Liver (tissue), 3 donors: ENCODE results near the gene ATXN7L1.

ENCODE experiments used
- EGR1 ChIP-seq, 2 donors: IDR thresholded peaks; 2 replicates each; pipeline ENCODE4 v1.6.1; 2016 to 2018; ENCODE audit warnings: antibody characterized with exemption in 2 of 2, low read depth in 2 of 2
- FOXA2 ChIP-seq: IDR thresholded peaks from 2 replicates; pipeline ENCODE4 v1.6.1; 2016; ENCODE audit warnings: antibody characterized with exemption
- GABPA ChIP-seq, 2 donors: IDR thresholded peaks in 1 of 2; conservative IDR thresholded peaks in 1 of 2; 2 replicates each; pipeline ENCODE4 v1.6.1; 2016; ENCODE audit warnings: antibody characterized with exemption in 2 of 2, mild to moderate bottlenecking in 1 of 2, moderate library complexity in 1 of 2
- JUND ChIP-seq, 2 donors: IDR thresholded peaks; 2 replicates each; pipeline ENCODE4 v1.6.1; 2016; ENCODE audit warnings: antibody characterized with exemption in 2 of 2
- NR2F2 ChIP-seq: IDR thresholded peaks from 2 replicates; pipeline ENCODE4 v1.6.1; 2016; ENCODE audit warnings: antibody characterized with exemption
- RXRA ChIP-seq, 2 donors: IDR thresholded peaks; 2 replicates each; pipeline ENCODE4 v1.6.1; 2017 to 2018; ENCODE audit warnings: antibody characterized with exemption in 2 of 2, mild to moderate bottlenecking in 1 of 2
- SP1 ChIP-seq: IDR thresholded peaks from 2 replicates; pipeline ENCODE4 v1.6.1; 2018; ENCODE audit warnings: antibody characterized with exemption, mild to moderate bottlenecking
- YY1 ChIP-seq: IDR thresholded peaks from 2 replicates; pipeline ENCODE4 v1.6.1; 2016; ENCODE audit warnings: antibody characterized with exemption, mild to moderate bottlenecking
- TF ChIP-seq, protein P1 (sequence below): fragments of 150-350 bp; IDR thresholded peaks from 2 replicates; pipeline ENCODE4 v1.5.1; 2017; ENCODE audit warnings: improper control_type of control experiment, low read depth, low read length; ENCODE audit not compliant: missing input control
- TF ChIP-seq, protein P2 (sequence below): IDR thresholded peaks from 2 replicates; pipeline ENCODE4 v1.6.1; 2016; ENCODE audit warnings: antibody characterized with exemption
- TF ChIP-seq, protein P3 (sequence below): IDR thresholded peaks from 2 replicates; pipeline ENCODE4 v1.6.1; 2016; ENCODE audit warnings: antibody characterized with exemption, mild to moderate bottlenecking
- donor health status: healthy.
- donor health status: healthy.

DNA sequence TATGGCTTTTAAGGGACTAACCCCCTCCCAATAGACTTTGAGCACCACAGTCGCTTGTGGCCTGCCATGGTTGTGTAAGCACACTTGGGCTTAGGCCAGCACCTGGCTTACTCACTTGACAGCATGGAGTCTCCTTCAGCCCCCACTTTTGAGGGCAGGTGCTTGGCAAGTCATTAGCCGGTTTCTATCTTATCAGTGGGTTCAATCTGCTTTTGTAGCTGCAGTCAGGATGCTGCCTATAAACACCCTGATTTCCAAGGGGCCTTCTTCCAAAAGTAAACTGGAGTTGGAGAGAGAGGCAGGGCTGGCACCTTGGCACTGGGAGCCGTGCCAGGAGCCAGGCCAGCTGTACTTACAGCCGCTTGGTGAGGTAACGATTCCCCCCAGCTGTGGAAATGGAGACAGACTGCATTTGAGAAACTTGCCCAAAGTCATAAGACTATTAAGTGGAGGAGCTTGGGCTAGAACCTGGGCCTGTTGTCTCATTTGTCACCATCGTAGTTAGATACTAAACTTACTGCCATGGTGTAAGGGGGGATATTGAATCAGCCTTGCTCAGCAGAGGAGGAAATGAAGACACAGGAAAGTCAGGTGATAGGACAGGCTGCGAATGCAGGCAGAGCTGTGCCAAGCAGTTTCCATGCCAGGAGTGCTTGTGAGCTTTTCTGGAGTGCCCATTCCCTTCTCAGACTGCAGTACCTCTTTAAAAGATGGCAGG is 202.9 kb downstream of the ATXN7L1 start:
- TF ChIP-seq, protein P1, sequence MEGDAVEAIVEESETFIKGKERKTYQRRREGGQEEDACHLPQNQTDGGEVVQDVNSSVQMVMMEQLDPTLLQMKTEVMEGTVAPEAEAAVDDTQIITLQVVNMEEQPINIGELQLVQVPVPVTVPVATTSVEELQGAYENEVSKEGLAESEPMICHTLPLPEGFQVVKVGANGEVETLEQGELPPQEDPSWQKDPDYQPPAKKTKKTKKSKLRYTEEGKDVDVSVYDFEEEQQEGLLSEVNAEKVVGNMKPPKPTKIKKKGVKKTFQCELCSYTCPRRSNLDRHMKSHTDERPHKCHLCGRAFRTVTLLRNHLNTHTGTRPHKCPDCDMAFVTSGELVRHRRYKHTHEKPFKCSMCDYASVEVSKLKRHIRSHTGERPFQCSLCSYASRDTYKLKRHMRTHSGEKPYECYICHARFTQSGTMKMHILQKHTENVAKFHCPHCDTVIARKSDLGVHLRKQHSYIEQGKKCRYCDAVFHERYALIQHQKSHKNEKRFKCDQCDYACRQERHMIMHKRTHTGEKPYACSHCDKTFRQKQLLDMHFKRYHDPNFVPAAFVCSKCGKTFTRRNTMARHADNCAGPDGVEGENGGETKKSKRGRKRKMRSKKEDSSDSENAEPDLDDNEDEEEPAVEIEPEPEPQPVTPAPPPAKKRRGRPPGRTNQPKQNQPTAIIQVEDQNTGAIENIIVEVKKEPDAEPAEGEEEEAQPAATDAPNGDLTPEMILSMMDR = no peak
- TF ChIP-seq GABPA (IDR thresholded peaks at IDR 0.05 in 1 of 2, conservative IDR thresholded peaks at IDR 0.05 in 1 of 2) (no peak), JUND (IDR thresholded peaks at IDR 0.05) (peak; percentile 42 to 59), YY1 (peak; percentile 91), FOXA2 (no peak), RXRA (IDR thresholded peaks at IDR 0.05) (peak; percentile 58 to 70), EGR1 (IDR thresholded peaks at IDR 0.05; ENCODE audit: low read depth in 2 of 2) (no peak), NR2F2 (no peak), SP1 (peak; percentile 70)
- TF ChIP-seq, protein P2, sequence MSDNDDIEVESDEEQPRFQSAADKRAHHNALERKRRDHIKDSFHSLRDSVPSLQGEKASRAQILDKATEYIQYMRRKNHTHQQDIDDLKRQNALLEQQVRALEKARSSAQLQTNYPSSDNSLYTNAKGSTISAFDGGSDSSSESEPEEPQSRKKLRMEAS = no peak
- TF ChIP-seq, protein P3, sequence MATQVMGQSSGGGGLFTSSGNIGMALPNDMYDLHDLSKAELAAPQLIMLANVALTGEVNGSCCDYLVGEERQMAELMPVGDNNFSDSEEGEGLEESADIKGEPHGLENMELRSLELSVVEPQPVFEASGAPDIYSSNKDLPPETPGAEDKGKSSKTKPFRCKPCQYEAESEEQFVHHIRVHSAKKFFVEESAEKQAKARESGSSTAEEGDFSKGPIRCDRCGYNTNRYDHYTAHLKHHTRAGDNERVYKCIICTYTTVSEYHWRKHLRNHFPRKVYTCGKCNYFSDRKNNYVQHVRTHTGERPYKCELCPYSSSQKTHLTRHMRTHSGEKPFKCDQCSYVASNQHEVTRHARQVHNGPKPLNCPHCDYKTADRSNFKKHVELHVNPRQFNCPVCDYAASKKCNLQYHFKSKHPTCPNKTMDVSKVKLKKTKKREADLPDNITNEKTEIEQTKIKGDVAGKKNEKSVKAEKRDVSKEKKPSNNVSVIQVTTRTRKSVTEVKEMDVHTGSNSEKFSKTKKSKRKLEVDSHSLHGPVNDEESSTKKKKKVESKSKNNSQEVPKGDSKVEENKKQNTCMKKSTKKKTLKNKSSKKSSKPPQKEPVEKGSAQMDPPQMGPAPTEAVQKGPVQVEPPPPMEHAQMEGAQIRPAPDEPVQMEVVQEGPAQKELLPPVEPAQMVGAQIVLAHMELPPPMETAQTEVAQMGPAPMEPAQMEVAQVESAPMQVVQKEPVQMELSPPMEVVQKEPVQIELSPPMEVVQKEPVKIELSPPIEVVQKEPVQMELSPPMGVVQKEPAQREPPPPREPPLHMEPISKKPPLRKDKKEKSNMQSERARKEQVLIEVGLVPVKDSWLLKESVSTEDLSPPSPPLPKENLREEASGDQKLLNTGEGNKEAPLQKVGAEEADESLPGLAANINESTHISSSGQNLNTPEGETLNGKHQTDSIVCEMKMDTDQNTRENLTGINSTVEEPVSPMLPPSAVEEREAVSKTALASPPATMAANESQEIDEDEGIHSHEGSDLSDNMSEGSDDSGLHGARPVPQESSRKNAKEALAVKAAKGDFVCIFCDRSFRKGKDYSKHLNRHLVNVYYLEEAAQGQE = peak; percentile 29
